ENCODE results near the gene ADPRHL1.

The ADPRHL1 gene

GRCh38 chr13:113495494-113496210 lies 42.4 kb upstream of the ADPRHL1 start:
- peaks cover 29% of the 10 kb centered on the region for H3K4me1 ChIP-seq (ENCODE audit: insufficient read depth, low read length, severe bottlenecking)
- peaks cover 46% of the 10 kb centered on the region for H3K36me3 ChIP-seq (ENCODE audit: insufficient read depth, low read length)
- no peak overlapping the region for H3K9ac ChIP-seq (ENCODE audit: low read length)
- no peak overlapping the region for H2AFZ ChIP-seq (ENCODE audit: low read length)
- peaks cover 5% of the 10 kb centered on the region; the same call in 1 of the 2 replicates for H3F3A ChIP-seq (ENCODE audit: insufficient read depth, low read length)
- no peaks in the 10 kb centered on the region for H3K9me3 ChIP-seq (ENCODE audit: low read length)
- TF ChIP-seq CTCF (IDR thresholded peaks at IDR 0.05; ENCODE audit: low read length) (no peak), EZH2 (IDR thresholded peaks at IDR 0.05; ENCODE audit: borderline replicate concordance, low read length) (no peak)
- no peak overlapping the region for H3K4me3 ChIP-seq (ENCODE audit: low read depth, low read length, poor library complexity, severe bottlenecking)
- H3K4me2 ChIP-seq (ENCODE audit: low read length) = no peak overlapping the region
- H3K27ac ChIP-seq (ENCODE audit: low read depth, low read length, poor library complexity, severe bottlenecking) = no peak overlapping the region
- H4K20me1 ChIP-seq (ENCODE audit: insufficient read depth, low read length) = no peaks in the 10 kb centered on the region
- no peaks in the 10 kb centered on the region for H3K79me2 ChIP-seq (ENCODE audit: insufficient read depth, low read length)
- no peaks in the 10 kb centered on the region for H3K27me3 ChIP-seq (ENCODE audit: insufficient read depth, low read length)
- H3K9me2 ChIP-seq (ENCODE audit: low read depth, low read length) = no peaks in the 10 kb centered on the region

- Histone ChIP-seq H3K4me3 (ENCODE audit: low read depth, low read length, poor library complexity, severe bottlenecking) (peak overlapping the region; percentile 0), H3K79me2 (ENCODE audit: insufficient read depth, low read length) (peaks cover 16% of the 10 kb centered on the region), H3K36me3 (ENCODE audit: insufficient read depth, low read length) (peaks cover 26% of the 10 kb centered on the region), H3K9me2 (ENCODE audit: low read depth, low read length) (no peaks in the 10 kb centered on the region), H3K9ac (ENCODE audit: low read length) (peak overlapping the region; percentile 1; the same call in 1 of the 2 replicates), H3F3A (ENCODE audit: insufficient read depth, low read length) (peaks cover 5% of the 10 kb centered on the region; the same call in 1 of the 2 replicates), H3K27me3 (ENCODE audit: insufficient read depth, low read length) (no peaks in the 10 kb centered on the region), H4K20me1 (ENCODE audit: insufficient read depth, low read length) (no peaks in the 10 kb centered on the region), H3K4me2 (ENCODE audit: low read length) (peak overlapping the region; percentile 47), H3K9me3 (ENCODE audit: low read length) (no peaks in the 10 kb centered on the region), H2AFZ (ENCODE audit: low read length) (no peak overlapping the region), H3K27ac (ENCODE audit: low read depth, low read length, poor library complexity, severe bottlenecking) (no peak overlapping the region), H3K4me1 (ENCODE audit: insufficient read depth, low read length, severe bottlenecking) (peaks cover 43% of the 10 kb centered on the region)
- TF ChIP-seq EZH2 (IDR thresholded peaks at IDR 0.05; ENCODE audit: borderline replicate concordance, low read length) (no peak), CTCF (IDR thresholded peaks at IDR 0.05; ENCODE audit: low read length) (no peak)
These were observed 40.1 kb upstream of the ADPRHL1 start for GRCh38 chr13:113493315-113493951.

- Histone ChIP-seq H3K9ac (ENCODE audit: low read length) (no peak overlapping the region; the same call in 1 of the 2 replicates), H2AFZ (ENCODE audit: low read length) (no peak overlapping the region), H3K9me3 (ENCODE audit: low read length) (no peaks in the 10 kb centered on the region), H3F3A (ENCODE audit: insufficient read depth, low read length) (peaks cover 1% of the 10 kb centered on the region; the same call in 1 of the 2 replicates), H3K4me3 (ENCODE audit: low read depth, low read length, poor library complexity, severe bottlenecking) (peak overlapping the region; percentile 89), H3K27ac (ENCODE audit: low read depth, low read length, poor library complexity, severe bottlenecking) (no peak overlapping the region), H4K20me1 (ENCODE audit: insufficient read depth, low read length) (no peaks in the 10 kb centered on the region), H3K79me2 (ENCODE audit: insufficient read depth, low read length) (peaks cover 31% of the 10 kb centered on the region), H3K36me3 (ENCODE audit: insufficient read depth, low read length) (peaks cover 22% of the 10 kb centered on the region), H3K4me1 (ENCODE audit: insufficient read depth, low read length, severe bottlenecking) (peaks cover 57% of the 10 kb centered on the region), H3K4me2 (ENCODE audit: low read length) (peak overlapping the region; percentile 96), H3K9me2 (ENCODE audit: low read depth, low read length) (no peaks in the 10 kb centered on the region), H3K27me3 (ENCODE audit: insufficient read depth, low read length) (no peaks in the 10 kb centered on the region)
- TF ChIP-seq EZH2 (IDR thresholded peaks at IDR 0.05; ENCODE audit: borderline replicate concordance, low read length) (no peak), CTCF (IDR thresholded peaks at IDR 0.05; ENCODE audit: low read length) (no peak)
These were observed 38.7 kb upstream of the ADPRHL1 start for GRCh38 chr13:113491982-113492381.
